HEK293 (cell line): Measurements from ENCODE around the gene C5orf46.

ENCODE experiments used
- CTCF ChIP-seq: fragments of 450-650 bp; formaldehyde crosslinking; IDR thresholded peaks from 2 replicates; pipeline ENCODE4 v1.5.1; 2016; ENCODE audit warnings: missing biosample characterization, missing genetic modification characterization
- PATZ1 ChIP-seq: fragments of 450-650 bp; formaldehyde crosslinking; IDR thresholded peaks from 2 replicates; pipeline ENCODE4 v1.5.1; 2016; ENCODE audit warnings: missing biosample characterization, missing genetic modification characterization
- ZBTB7A ChIP-seq: fragments of 450-650 bp; formaldehyde crosslinking; IDR thresholded peaks from 2 replicates; pipeline ENCODE4 v1.5.1; 2016; ENCODE audit warnings: low read depth, missing biosample characterization, missing genetic modification characterization
- ZNF18 ChIP-seq: fragments of 450-650 bp; formaldehyde crosslinking; IDR thresholded peaks from 2 replicates; pipeline ENCODE4 v1.5.1; 2016; ENCODE audit warnings: missing biosample characterization, missing genetic modification characterization

GRCh38 chr5:147913786-147914185 lies 7.4 kb upstream of the C5orf46 start:
- TF ChIP-seq CTCF (no peak), ZNF18 (tag by site-specific recombination) (no peak), ZBTB7A (tag by site-specific recombination) (no peak), PATZ1 (tag by site-specific recombination) (no peak)
